Measurements from ENCODE around the gene CLCNKB. TPM values are rescaled to one million over a fixed set of nuclear protein-coding genes. Genes with fewer than 3 reads are reported as not detected.

CLCNKB gene
- total RNA-seq, 1 experiment from 2014 or later, result not detected

DNA sequence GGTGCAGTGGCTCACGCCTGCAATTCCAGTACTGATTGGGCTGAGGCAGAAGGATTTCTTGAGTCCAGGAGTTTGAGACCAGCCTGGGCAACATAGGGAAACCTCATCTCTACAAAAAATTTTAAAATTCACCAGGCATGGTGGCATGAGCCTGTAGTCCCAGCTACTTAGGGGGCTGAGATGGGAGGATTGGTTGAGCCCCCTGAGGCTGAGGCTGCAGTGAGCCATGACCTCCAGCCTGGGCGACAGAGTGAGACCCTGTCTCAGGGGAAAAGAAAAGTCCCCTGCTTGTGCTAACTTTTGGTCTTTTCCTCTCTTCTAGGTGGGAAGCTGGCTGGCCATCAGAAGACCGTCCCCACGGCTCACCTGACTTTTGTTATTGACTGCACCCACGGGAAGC, 38.0 kb upstream of the CLCNKB start:
- Mint-ChIP-seq H3K36me3 (ENCODE audit: insufficient read depth, unreplicated experiment) (no peaks in the 10 kb centered on the region), H3K9me3 (ENCODE audit: unreplicated experiment) (no peaks in the 10 kb centered on the region), H3K27ac (ENCODE audit: unreplicated experiment) (no peak overlapping the region), H3K4me1 (ENCODE audit: low read depth, unreplicated experiment) (no peaks in the 10 kb centered on the region), H3K27me3 (ENCODE audit: insufficient read depth, unreplicated experiment) (no peaks in the 10 kb centered on the region), H3K4me3 (ENCODE audit: unreplicated experiment) (no peak overlapping the region)
- TF ChIP-seq, protein P1, sequence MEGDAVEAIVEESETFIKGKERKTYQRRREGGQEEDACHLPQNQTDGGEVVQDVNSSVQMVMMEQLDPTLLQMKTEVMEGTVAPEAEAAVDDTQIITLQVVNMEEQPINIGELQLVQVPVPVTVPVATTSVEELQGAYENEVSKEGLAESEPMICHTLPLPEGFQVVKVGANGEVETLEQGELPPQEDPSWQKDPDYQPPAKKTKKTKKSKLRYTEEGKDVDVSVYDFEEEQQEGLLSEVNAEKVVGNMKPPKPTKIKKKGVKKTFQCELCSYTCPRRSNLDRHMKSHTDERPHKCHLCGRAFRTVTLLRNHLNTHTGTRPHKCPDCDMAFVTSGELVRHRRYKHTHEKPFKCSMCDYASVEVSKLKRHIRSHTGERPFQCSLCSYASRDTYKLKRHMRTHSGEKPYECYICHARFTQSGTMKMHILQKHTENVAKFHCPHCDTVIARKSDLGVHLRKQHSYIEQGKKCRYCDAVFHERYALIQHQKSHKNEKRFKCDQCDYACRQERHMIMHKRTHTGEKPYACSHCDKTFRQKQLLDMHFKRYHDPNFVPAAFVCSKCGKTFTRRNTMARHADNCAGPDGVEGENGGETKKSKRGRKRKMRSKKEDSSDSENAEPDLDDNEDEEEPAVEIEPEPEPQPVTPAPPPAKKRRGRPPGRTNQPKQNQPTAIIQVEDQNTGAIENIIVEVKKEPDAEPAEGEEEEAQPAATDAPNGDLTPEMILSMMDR (IDR thresholded peaks at IDR 0.05; ENCODE audit: insufficient read depth in 1 of 2, low read depth in 1 of 2, low read length in 1 of 2, severe bottlenecking in 1 of 2, unreplicated experiment in 1 of 2), result no peak
- CTCF ChIA-PET, result no interaction called here
- Histone ChIP-seq H3K4me1 (no peaks in the 10 kb centered on the region), H3K4me3 (ENCODE audit: low read depth, low read length) (no peak overlapping the region), H3K36me3 (ENCODE audit: control insufficient read depth, insufficient read depth, low read length) (no peaks in the 10 kb centered on the region), H3K27me3 (replicated peaks; ENCODE audit: control insufficient read depth, insufficient read depth, low read length) (no peaks in the 10 kb centered on the region), H3K9me3 (no peaks in the 10 kb centered on the region)
- no TSS peak for BruUV-seq (replicated peaks)
- intact Hi-C loops (cut with micrococcal nuclease; ENCODE audit: unreplicated experiment), result no loop called here
- POLR2A ChIA-PET, result no interaction called here
- DNase-seq, result no peak

DNA sequence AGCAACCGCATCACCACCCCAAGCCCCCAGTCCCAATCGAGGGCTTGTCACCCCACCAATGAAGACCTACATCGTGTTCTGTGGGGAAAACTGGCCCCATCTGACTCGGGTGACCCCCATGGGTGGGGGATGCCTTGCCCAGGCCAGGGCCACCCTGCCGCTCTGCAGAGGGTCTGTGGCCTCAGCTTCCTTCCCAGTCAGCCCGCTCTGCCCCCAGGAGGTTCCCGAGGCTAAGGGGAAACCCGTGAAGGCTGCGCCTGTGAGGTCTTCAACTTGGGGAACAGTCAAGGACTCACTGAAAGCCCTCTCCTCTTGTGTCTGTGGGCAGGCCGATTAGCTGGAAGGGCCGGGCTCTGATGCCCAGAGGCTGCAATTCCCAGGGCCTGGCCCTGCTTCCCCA, 37.6 kb upstream of the CLCNKB start:
- POLR2A ChIA-PET, result no interaction called here
- no peak overlapping the region for H3K4me3 Mint-ChIP-seq (ENCODE audit: unreplicated experiment)

DNA sequence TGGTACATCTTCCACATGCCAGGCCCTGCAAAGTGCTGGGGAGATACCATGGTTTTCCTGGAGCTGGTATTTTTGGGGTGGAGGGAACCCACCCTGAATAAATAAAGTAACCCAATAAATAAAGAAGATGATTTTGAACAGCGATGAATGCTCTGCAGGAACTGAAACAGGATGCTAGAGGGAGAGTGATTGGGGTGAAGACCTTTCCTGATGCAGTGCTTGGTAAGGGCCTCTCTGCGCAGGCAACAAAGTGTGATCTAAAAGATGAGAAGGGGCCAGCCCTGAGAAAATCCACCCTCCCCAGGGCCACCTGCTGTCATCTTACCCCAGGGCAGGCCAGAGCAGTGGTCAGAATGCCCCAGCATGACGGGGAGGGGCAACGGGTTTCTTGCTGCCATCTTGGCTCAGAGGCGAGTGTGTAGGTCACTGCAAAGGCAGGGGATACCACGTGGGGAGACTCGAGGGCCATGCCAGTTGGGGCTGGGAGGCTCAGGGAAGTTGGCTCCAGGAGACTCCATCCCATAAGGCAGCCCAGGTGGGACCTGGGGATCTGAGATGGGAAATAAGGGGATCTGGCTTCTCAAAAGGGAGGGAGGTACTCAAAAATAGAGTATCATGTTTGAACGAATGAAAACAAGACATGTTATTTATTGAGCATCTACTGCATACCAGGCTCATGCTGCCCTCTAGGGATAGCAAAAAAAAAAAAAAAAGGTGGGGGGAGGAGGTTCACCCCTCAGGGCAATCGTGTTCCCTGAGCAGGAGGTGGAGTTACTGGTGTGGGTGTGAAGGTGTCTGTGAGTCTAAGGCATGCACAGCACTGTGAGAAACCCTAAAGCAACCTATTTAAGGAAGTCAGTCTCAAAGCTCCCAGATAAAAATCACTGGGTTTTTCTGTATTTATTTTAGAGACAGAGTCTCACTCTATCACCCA, 36.8 kb upstream of the CLCNKB start:
- Histone ChIP-seq H3K9me3 (no peaks in the 10 kb centered on the region), H3K27me3 (replicated peaks; ENCODE audit: control insufficient read depth, insufficient read depth, low read length) (no peaks in the 10 kb centered on the region), H3K36me3 (ENCODE audit: control insufficient read depth, insufficient read depth, low read length) (no peaks in the 10 kb centered on the region), H3K4me3 (ENCODE audit: low read depth, low read length) (no peak overlapping the region), H3K4me1 (no peaks in the 10 kb centered on the region)
- intact Hi-C loops (cut with micrococcal nuclease; ENCODE audit: unreplicated experiment), result no loop called here
- CTCF ChIA-PET, result no interaction called here
- H3K27me3 Mint-ChIP-seq (ENCODE audit: insufficient read depth, unreplicated experiment), result no peaks in the 10 kb centered on the region
- H3K9me3 Mint-ChIP-seq (ENCODE audit: unreplicated experiment), result no peaks in the 10 kb centered on the region
- no peaks in the 10 kb centered on the region for H3K36me3 Mint-ChIP-seq (ENCODE audit: insufficient read depth, unreplicated experiment)
- POLR2A ChIA-PET, result no interaction called here
- H3K4me1 Mint-ChIP-seq (ENCODE audit: low read depth, unreplicated experiment), result no peaks in the 10 kb centered on the region
- no peak overlapping the region for H3K4me3 Mint-ChIP-seq (ENCODE audit: unreplicated experiment)
- no TSS peak for BruUV-seq (replicated peaks)
- no peak overlapping the region for H3K27ac Mint-ChIP-seq (ENCODE audit: unreplicated experiment)
- TF ChIP-seq, protein P1 (IDR thresholded peaks at IDR 0.05; ENCODE audit: insufficient read depth in 1 of 2, low read depth in 1 of 2, low read length in 1 of 2, severe bottlenecking in 1 of 2, unreplicated experiment in 1 of 2), result no peak
- DNase-seq, result no peak

More for the DNA sequence above, 37.6 kb upstream of the CLCNKB start:
- no peak for DNase-seq
- Histone ChIP-seq H3K9me3 (no peaks in the 10 kb centered on the region), H3K4me3 (ENCODE audit: low read depth, low read length) (no peak overlapping the region), H3K27me3 (replicated peaks; ENCODE audit: control insufficient read depth, insufficient read depth, low read length) (no peaks in the 10 kb centered on the region), H3K36me3 (ENCODE audit: control insufficient read depth, insufficient read depth, low read length) (no peaks in the 10 kb centered on the region), H3K4me1 (no peaks in the 10 kb centered on the region)
- no peaks in the 10 kb centered on the region for H3K9me3 Mint-ChIP-seq (ENCODE audit: unreplicated experiment)
- no TSS peak for BruUV-seq (replicated peaks)
- H3K4me1 Mint-ChIP-seq (ENCODE audit: low read depth, unreplicated experiment), result no peaks in the 10 kb centered on the region
- intact Hi-C loops (cut with micrococcal nuclease; ENCODE audit: unreplicated experiment), result no loop called here
- H3K36me3 Mint-ChIP-seq (ENCODE audit: insufficient read depth, unreplicated experiment), result no peaks in the 10 kb centered on the region
- TF ChIP-seq, protein P1 (IDR thresholded peaks at IDR 0.05; ENCODE audit: insufficient read depth in 1 of 2, low read depth in 1 of 2, low read length in 1 of 2, severe bottlenecking in 1 of 2, unreplicated experiment in 1 of 2), result no peak
- no peaks in the 10 kb centered on the region for H3K27me3 Mint-ChIP-seq (ENCODE audit: insufficient read depth, unreplicated experiment)
- no peak overlapping the region for H3K27ac Mint-ChIP-seq (ENCODE audit: unreplicated experiment)
- CTCF ChIA-PET, result no interaction called here
